K562 (cell line): ENCODE data around the gene MPDU1. TPM values are rescaled to one million over a fixed set of nuclear protein-coding genes. Genes with fewer than 3 reads are reported as not detected.
A peak's percentile ranks its signal among the peaks of the same experiment; 100 is the strongest.

ENCODE experiments used
- ATAC-seq: fragments of 200-7000 bp; cut with Tn5 transposase; 3 replicates; pipeline ENCODE4 v1.9.1; 2020; ENCODE audit warnings: moderate library complexity
- BruUV-seq: library from RNA; stranded (reverse); fragments of 400-500 nt; replicated peaks from 2 replicates; lab custom pipeline; 2021; lab: Mats Ljungman, UMichigan
- CTCF ChIA-PET: fragments of 300-600 bp; formaldehyde crosslinking; extraction: SDS; loops from one replicate; lab custom pipeline; 2021; ENCODE audit warnings: low intra/inter-chr PET ratio; lab: Yijun Ruan, JAX
- POLR2A ChIA-PET: fragments of 300-600, 350-650 bp; sonication (Branson Sonifier 250); formaldehyde crosslinking; extraction: SDS; loops from one replicate; lab custom pipeline; 2021; ENCODE audit warnings: antibody characterized with exemption, inconsistent platforms; lab: Yijun Ruan, JAX
- DNase-seq, 4 experiments: peaks; one replicate each; pipeline versions ENCODE4 v3.0.0 to v3.0.0-alpha.2; 2011 to 2018; ENCODE audit warnings: low spot score in 3 of 4, mixed read lengths in 3 of 4; ENCODE audit errors: extremely low read depth in 1 of 4
- FAIRE-seq: peaks from 2 replicates; lab custom pipeline; 2011; peaks lifted over from hg19 to GRCh38; lab: Jason Lieb, UNC
- H2AFZ ChIP-seq: 2 replicates; pipeline ENCODE4 v1.6.0; 2011; ENCODE audit warnings: low read depth, low read length, control low read depth, inconsistent platforms
- H3K27ac ChIP-seq: fragments of 200-600 bp; 3 replicates; pipeline ENCODE4 v1.8.0; 2011; ENCODE audit warnings: low read depth, mild to moderate bottlenecking, control low read depth, inconsistent platforms, low read length, moderate library complexity, mixed read lengths; ENCODE audit errors: extremely low read depth
- H3K27me3 ChIP-seq, 2 experiments: fragments of 300-600 bp in 1 of 2; 2 replicates in 1 of 2; 3 replicates in 1 of 2; pipeline versions ENCODE4 v1.6.0 to v1.8.0; 2011; ENCODE audit warnings: inconsistent platforms in 2 of 2, low read length in 2 of 2, mild to moderate bottlenecking in 1 of 2, mixed read lengths in 1 of 2, moderate library complexity in 1 of 2; ENCODE audit not compliant: control insufficient read depth in 2 of 2, insufficient read depth in 2 of 2
- H3K36me3 ChIP-seq: fragments of 300-600 bp; 3 replicates; pipeline ENCODE4 v1.8.0; 2011; ENCODE audit warnings: mild to moderate bottlenecking, low read length, inconsistent platforms; ENCODE audit not compliant: control insufficient read depth, insufficient read depth
- H3K4me1 ChIP-seq, 2 experiments: fragments of 200-600 bp in 1 of 2; replicated peaks in 1 of 2; 2 replicates in 1 of 2; 3 replicates in 1 of 2; pipeline versions ENCODE4 v1.5.1 to v1.8.0; 2011; ENCODE audit warnings: inconsistent platforms in 2 of 2, low read length in 2 of 2, mild to moderate bottlenecking in 1 of 2, mixed read lengths in 1 of 2, moderate library complexity in 1 of 2; ENCODE audit not compliant: control insufficient read depth in 2 of 2, insufficient read depth in 2 of 2
- H3K4me2 ChIP-seq: 2 replicates; pipeline ENCODE4 v1.6.1; 2011; ENCODE audit warnings: low read length, control low read depth, inconsistent platforms, mixed read lengths; ENCODE audit not compliant: insufficient read depth
- H3K4me3 ChIP-seq: fragments of 200-600 bp; sonication (generic), shearing (Covaris generic); 2 replicates; pipeline ENCODE4 v1.5.1; 2016; ENCODE audit warnings: control low read depth, inconsistent platforms
- H3K79me2 ChIP-seq: fragments of 200-600 bp; 3 replicates; pipeline ENCODE4 v1.8.0; 2011; ENCODE audit warnings: low read length, inconsistent platforms; ENCODE audit not compliant: control insufficient read depth, insufficient read depth
- H3K9ac ChIP-seq, 2 experiments: 2 replicates each; pipeline versions ENCODE4 v1.6.0 to v1.6.1; 2011; ENCODE audit warnings: low read depth in 2 of 2, low read length in 2 of 2, control low read depth in 1 of 2, inconsistent platforms in 1 of 2, mild to moderate bottlenecking in 1 of 2, mixed read lengths in 1 of 2; ENCODE audit not compliant: insufficient read depth in 1 of 2
- H3K9me1 ChIP-seq: one replicate; pipeline ENCODE4 v1.6.0; 2011; ENCODE audit warnings: inconsistent platforms, mild to moderate bottlenecking, low read length, moderate library complexity; ENCODE audit not compliant: control insufficient read depth, insufficient read depth
- H3K9me3 ChIP-seq: replicated peaks from 2 replicates; pipeline ENCODE4 v1.5.1; 2011; ENCODE audit warnings: low read depth, low read length, inconsistent platforms; ENCODE audit not compliant: control insufficient read depth, insufficient read depth
- H4K20me1 ChIP-seq: replicated peaks from 2 replicates; pipeline ENCODE4 v1.6.1; 2011; ENCODE audit warnings: low read length, inconsistent platforms, mixed read lengths; ENCODE audit not compliant: control insufficient read depth, insufficient read depth
- CREM ChIP-seq: IDR thresholded peaks from 2 replicates; pipeline ENCODE4 v1.6.1; 2014; ENCODE audit warnings: antibody characterized with exemption, low read depth
- EGR1 ChIP-seq: fragments of 450-650 bp; conservative IDR thresholded peaks from 2 replicates; pipeline ENCODE4 v1.6.1; 2017; ENCODE audit warnings: mild to moderate bottlenecking
- HMG20B ChIP-seq: fragments of 250-450 bp; sonication (Bioruptor Pico); IDR thresholded peaks from 2 replicates; pipeline ENCODE4 v1.5.0; 2021; ENCODE audit warnings: mild to moderate bottlenecking
- MEIS2 ChIP-seq: fragments of 450-650 bp; IDR thresholded peaks from 2 replicates; pipeline ENCODE4 v1.6.1; 2014; ENCODE audit warnings: mild to moderate bottlenecking; ENCODE audit not compliant: partially characterized antibody
- NR2C1 ChIP-seq, 2 experiments: fragments of 450-650 bp; IDR thresholded peaks; 2 replicates each; pipeline ENCODE4 v1.6.1; 2017; ENCODE audit warnings: mild to moderate bottlenecking in 2 of 2, antibody characterized with exemption in 1 of 2, inconsistent platforms in 1 of 2, missing compliant biosample characterization in 1 of 2, missing genetic modification characterization in 1 of 2
- NR2C2 ChIP-seq, 2 experiments: fragments of 200-800 bp in 1 of 2; sonication (Bioruptor generic) in 1 of 2; sonication (generic) in 1 of 2; formaldehyde crosslinking in 1 of 2; IDR thresholded peaks; 2 replicates each; pipeline versions ENCODE4 v1.6.1 to v1.8.0; 2016 to 2022; ENCODE audit warnings: mild to moderate bottlenecking in 1 of 2, missing compliant biosample characterization in 1 of 2, missing genetic modification characterization in 1 of 2, missing genetic modification reagents in 1 of 2
- PPARD ChIP-seq: fragments of 250-450 bp; sonication (Bioruptor Pico); IDR thresholded peaks from 2 replicates; pipeline ENCODE4 v1.8.0; 2022; ENCODE audit warnings: inconsistent platforms, mild to moderate bottlenecking, moderate library complexity
- SAFB ChIP-seq: fragments of 200-400 bp; formaldehyde crosslinking; IDR thresholded peaks from 2 replicates; pipeline ENCODE4 v1.6.1; 2017; ENCODE audit warnings: low read depth, low read length, borderline replicate concordance
- SMARCE1 ChIP-seq: fragments of 450-650 bp; IDR thresholded peaks from 2 replicates; pipeline ENCODE4 v1.7.1; 2016; ENCODE audit warnings: mild to moderate bottlenecking
- TRIM24 ChIP-seq, 2 experiments: fragments of 450-650 bp; IDR thresholded peaks; 2 replicates each; pipeline ENCODE4 v1.6.1; 2016
- YBX1 ChIP-seq: fragments of 450-650 bp; IDR thresholded peaks from 2 replicates; pipeline ENCODE4 v1.7.1; 2016; ENCODE audit warnings: mild to moderate bottlenecking
- ZBTB7A ChIP-seq: IDR thresholded peaks from 2 replicates; pipeline ENCODE4 v1.6.1; 2011; ENCODE audit warnings: low read depth, mild to moderate bottlenecking, low read length, moderate library complexity, borderline replicate concordance; ENCODE audit not compliant: control insufficient read depth
- ZNF232 ChIP-seq: sonication (generic); formaldehyde crosslinking; IDR thresholded peaks from 2 replicates; pipeline ENCODE4 v1.8.0; 2022; ENCODE audit warnings: mild to moderate bottlenecking, missing genetic modification reagents
- WGBS: fragments of 100-300 bp; shearing (Covaris generic); methylation state at CpG from one replicate; pipeline ENCODE4 v1.1.6; 2016; ENCODE audit warnings: low coverage, mixed read lengths; ENCODE audit not compliant: insufficient coverage; ENCODE audit errors: missing lambda C conversion rate; 5-methylcytosine and 5-hydroxymethylcytosine counted together
- in situ Hi-C: fragments of 300-500 bp; cut with MboI; formaldehyde crosslinking; loops from 4 replicates; pipeline ENCODE4 v1.15.0; 2018; ENCODE audit warnings: inconsistent platforms, mixed read lengths
- intact Hi-C: fragments of 100-400 bp; cut with micrococcal nuclease; formaldehyde crosslinking; loops from 2 replicates; pipeline ENCODE4 v1.14.2; 2022
- polyA plus RNA-seq, 8 experiments: library from polyadenylated mRNA; depleted of rRNA in 4 of 8; stranded (reverse) in 5 of 8; unstranded in 3 of 8; fragments of >200 nt; fragmentation: Nextera tagmentation in 2 of 8; fragmentation: Illumina TruSeq in 1 of 8; extraction: Ambion mirVana in 2 of 8; extraction: Trizol in 1 of 8; gene quantifications; 2 replicates each; pipeline versions ENCODE4 v1.2.1 to v1.2.3, GENCODE V29; 2011 to 2014; ENCODE audit warnings: inconsistent platforms in 1 of 8, missing spikeins in 1 of 8
- total RNA-seq, 7 experiments: library from RNA; depleted of rRNA in 6 of 7; stranded (reverse); fragments of >200 nt in 6 of 7; fragmentation: Illumina TruSeq in 2 of 7; extraction: Trizol in 2 of 7; gene quantifications; 2 replicates each; pipeline versions ENCODE4 v1.2.1 to v1.2.3, GENCODE V29; 2011 to 2021; ENCODE audit warnings: low replicate concordance in 1 of 7

MPDU1 gene
- total and polyA plus RNA-seq, 9 of the 15 experiments (the other 6 are each of a cell fraction or from before 2014, with no cell fraction given), result 4.9 to 179 (median 77.1) TPM

DNA sequence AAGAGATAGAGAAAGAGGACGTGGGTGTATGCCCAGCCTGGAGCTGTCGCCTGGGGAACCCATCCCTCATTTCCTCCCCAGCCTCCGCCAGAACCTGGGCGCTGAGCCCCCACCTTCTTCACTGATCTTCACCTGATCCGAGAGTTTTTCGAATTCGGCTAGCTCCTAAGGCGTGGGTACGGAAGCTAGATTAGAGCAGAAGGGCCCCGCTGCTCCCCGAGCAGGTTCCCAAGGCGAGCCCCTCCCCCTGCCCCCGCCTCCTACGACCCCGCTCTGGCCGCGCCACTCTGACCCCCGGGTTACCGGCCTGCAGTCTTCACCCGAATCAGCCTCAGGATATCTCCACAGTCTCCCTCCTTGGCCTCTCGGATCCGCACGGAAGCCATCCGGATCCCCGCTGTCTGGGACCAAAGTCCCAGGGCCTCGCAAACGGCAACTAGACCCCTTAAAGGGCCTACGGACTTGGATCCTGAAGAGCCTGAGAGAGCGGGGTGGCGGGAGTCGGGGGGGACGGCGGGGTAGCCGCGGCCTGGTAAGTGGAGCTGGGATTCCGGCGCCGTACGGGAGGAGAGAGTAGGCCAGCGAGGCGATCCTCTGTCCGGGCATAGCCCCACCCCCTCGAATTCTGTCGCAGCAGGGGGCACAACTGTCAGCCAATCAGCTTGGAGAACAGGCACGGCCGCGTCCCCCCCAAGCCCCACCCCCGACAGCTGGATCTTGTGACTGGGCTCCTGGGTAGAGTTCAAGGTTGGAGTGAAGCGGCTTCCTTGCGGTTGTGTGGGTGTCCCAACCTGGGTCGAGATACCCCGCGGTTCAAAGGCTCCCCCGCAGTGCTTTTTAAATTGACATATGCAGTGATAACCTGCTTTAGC lies 43.8 kb downstream of the MPDU1 start, which contains the start of gene SAT2 (continued):
- no peak for TF ChIP-seq HMG20B (CRISPR knock-in tag)
- 0 out of 2 replicates have a peak, but pooled peaks have one; percentile 27 for TF ChIP-seq CREM
- TF ChIP-seq MEIS2, result peak; percentile 45
- no peak for TF ChIP-seq ZNF232 (CRISPR knock-in tag)

DNA sequence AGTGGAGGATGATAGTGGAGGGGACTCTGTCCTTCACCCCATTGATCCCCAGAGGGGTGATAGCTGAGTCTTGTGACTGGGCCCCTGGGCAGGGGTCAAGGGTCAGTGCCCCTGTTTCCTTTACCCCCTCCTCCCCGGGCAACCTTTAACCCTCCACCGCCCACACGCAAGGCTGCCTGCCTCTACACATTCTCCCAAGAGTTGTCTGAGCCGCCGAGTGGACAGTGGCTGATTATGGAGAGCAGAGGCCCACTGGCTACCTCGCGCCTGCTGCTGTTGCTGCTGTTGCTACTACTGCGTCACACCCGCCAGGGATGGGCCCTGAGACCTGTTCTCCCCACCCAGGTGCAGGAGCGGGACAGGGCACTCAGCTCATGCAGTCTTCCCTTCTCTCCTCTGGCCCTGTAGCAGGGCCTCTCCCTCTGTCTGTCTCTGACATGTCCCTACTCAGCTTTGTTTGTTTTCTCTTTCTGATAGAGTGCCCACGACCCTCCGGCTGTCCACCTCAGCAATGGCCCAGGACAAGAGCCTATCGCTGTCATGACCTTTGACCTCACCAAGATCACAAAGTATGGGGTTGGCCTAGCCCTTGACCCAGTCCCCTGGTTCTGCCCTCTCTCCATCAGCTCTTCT lies 46.4 kb downstream of the MPDU1 start, which contains the start of gene SHBG:
TSS of gene SHBG (plus strand) at position 197 of the 633 bp plus-strand sequence. CDS start at position 235, 38 bp downstream.
- peak; percentile 57; the same call in 1 of the 2 replicates for TF ChIP-seq EGR1
- TF ChIP-seq YBX1, result no peak
- no peak for TF ChIP-seq TRIM24 (IDR thresholded peaks at IDR 0.05)
- TF ChIP-seq NR2C2 (CRISPR knock-in tag; IDR thresholded peaks at IDR 0.05), result peak; percentile 56; the same call in 1 of the 2 replicates
- TF ChIP-seq NR2C2 (tag; IDR thresholded peaks at IDR 0.05), result peak; percentile 66
- TF ChIP-seq PPARD, result no peak
- TF ChIP-seq NR2C1 (IDR thresholded peaks at IDR 0.05), result peak; percentile 53; the same call in 1 of the 2 replicates
- peak; percentile 44 for TF ChIP-seq NR2C1 (tag; IDR thresholded peaks at IDR 0.05)
- no peak for TF ChIP-seq SAFB
- TF ChIP-seq ZBTB7A, result no peak
- no peak for TF ChIP-seq SMARCE1
- TF ChIP-seq, all 486 proteins: peak for 3
- DNase-seq, result no peak
- H3K27ac ChIP-seq, result no peak within 1 kb of the TSS
- no peaks in the 10 kb centered on the region for H3K27me3 ChIP-seq
- H3K9me3 ChIP-seq, result no peaks in the 10 kb centered on the region
- no peak for FAIRE-seq
- no peak within 1 kb of the TSS for H3K4me3 ChIP-seq
- no peaks in the 10 kb centered on the region for H3K9me1 ChIP-seq
- POLR2A ChIA-PET, result interaction anchor here (0.6 to 2.6 kb wide), 4 partner anchors 20 to 387 kb away, joined by 3 to 19 read pairs (median 6); partner anchors contain the start of genes ATP1B2 and TP53
- no peaks in the 10 kb centered on the region for H3K79me2 ChIP-seq
- H2AFZ ChIP-seq, result no peak within 1 kb of the TSS
- H4K20me1 ChIP-seq, result no peaks in the 10 kb centered on the region
- intact Hi-C loops, result no loop called here
- H3K4me1 ChIP-seq, result peaks cover 0 to 20% of the 10 kb centered on the region in 2 experiments; a peak in 4 of 5 replicates
- CTCF ChIA-PET, result no interaction called here
- WGBS, result 59% methylated on average over 10 of the region's 13 CpGs
- no peak within 1 kb of the TSS for H3K4me2 ChIP-seq
- BruUV-seq, result no TSS peak
- no peak within 1 kb of the TSS; a peak in 1 of 4 replicates for H3K9ac ChIP-seq
- no peaks in the 10 kb centered on the region for H3K36me3 ChIP-seq
- no peak for ATAC-seq
- in situ Hi-C loops, result loop anchor here (5.0 kb wide), 1 partner anchor 57 kb away; the partner anchor contains the start of genes TP53 and WRAP53
